ENCODE results near the gene DAPK1. TPM values are rescaled to one million over a fixed set of nuclear protein-coding genes. Genes with fewer than 3 reads are reported as not detected.

The DAPK1 gene
- total and polyA plus RNA-seq, 11 donors = 1.0 to 52.5 (median 2.3) TPM

- Histone ChIP-seq H3K27ac (no peak overlapping the region), H3K4me1 (peaks cover 0 to 33% (median 1%) of the 10 kb centered on the region in 12 donors), H3K9me3 (no peaks in the 10 kb centered on the region), H3K27me3 (no peaks in the 10 kb centered on the region), H3K4me3 (no peak overlapping the region), H3K36me3 (peaks cover 0 to 15% (median 0%) of the 10 kb centered on the region in 9 donors)
- no peak for DNase-seq
- intact Hi-C loops (cut with DNase I) = loop anchor here in 9 of 10 donors (2.0 to 10.0 kb wide), 7 partner anchors 131 to 896 kb away; no protein-coding TSS in a partner anchor
- no peak for TF ChIP-seq POLR2A (IDR thresholded peaks at IDR 0.05)
- TF ChIP-seq, protein P1, sequence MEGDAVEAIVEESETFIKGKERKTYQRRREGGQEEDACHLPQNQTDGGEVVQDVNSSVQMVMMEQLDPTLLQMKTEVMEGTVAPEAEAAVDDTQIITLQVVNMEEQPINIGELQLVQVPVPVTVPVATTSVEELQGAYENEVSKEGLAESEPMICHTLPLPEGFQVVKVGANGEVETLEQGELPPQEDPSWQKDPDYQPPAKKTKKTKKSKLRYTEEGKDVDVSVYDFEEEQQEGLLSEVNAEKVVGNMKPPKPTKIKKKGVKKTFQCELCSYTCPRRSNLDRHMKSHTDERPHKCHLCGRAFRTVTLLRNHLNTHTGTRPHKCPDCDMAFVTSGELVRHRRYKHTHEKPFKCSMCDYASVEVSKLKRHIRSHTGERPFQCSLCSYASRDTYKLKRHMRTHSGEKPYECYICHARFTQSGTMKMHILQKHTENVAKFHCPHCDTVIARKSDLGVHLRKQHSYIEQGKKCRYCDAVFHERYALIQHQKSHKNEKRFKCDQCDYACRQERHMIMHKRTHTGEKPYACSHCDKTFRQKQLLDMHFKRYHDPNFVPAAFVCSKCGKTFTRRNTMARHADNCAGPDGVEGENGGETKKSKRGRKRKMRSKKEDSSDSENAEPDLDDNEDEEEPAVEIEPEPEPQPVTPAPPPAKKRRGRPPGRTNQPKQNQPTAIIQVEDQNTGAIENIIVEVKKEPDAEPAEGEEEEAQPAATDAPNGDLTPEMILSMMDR (IDR thresholded peaks at IDR 0.05) = no peak
- 87 to 93% (median 89%) methylated on average over 10 to 11 of the region's 11 CpGs for WGBS, 4 donors
- ATAC-seq = no peak
Measured at GRCh38 chr9:87681271-87682061, 183.8 kb downstream of the DAPK1 start.

GRCh38 chr9:87682085-87682484 is 184.4 kb downstream of the DAPK1 start:
- intact Hi-C loops (cut with DNase I) = loop anchor here in 9 of 10 donors (2.0 to 10.0 kb wide), 7 partner anchors 130 to 895 kb away; no protein-coding TSS in a partner anchor
- Histone ChIP-seq H3K36me3 (peaks cover 0 to 15% (median 0%) of the 10 kb centered on the region in 9 donors), H3K27me3 (no peaks in the 10 kb centered on the region), H3K4me3 (no peak overlapping the region), H3K9me3 (no peaks in the 10 kb centered on the region), H3K4me1 (peaks cover 0 to 30% (median 1%) of the 10 kb centered on the region in 12 donors), H3K27ac (no peak overlapping the region)
- TF ChIP-seq POLR2A (IDR thresholded peaks at IDR 0.05) = no peak
- WGBS, 4 donors = 78 to 82% (median 80%) methylated on average over 4 of the region's 4 CpGs
- DNase-seq (no peak), ATAC-seq (no peak)

GRCh38 chr9:87682618-87683017 is 185.0 kb downstream of the DAPK1 start:
- intact Hi-C loops (cut with DNase I) = loop anchor here in 9 of 10 donors (2.0 to 10.0 kb wide), 7 partner anchors 130 to 895 kb away; no protein-coding TSS in a partner anchor
- H3K4me3 ChIP-seq = no peak overlapping the region
- H3K9me3 ChIP-seq = no peaks in the 10 kb centered on the region
- 91 to 97% (median 95%) methylated on average over 4 of the region's 4 CpGs for WGBS, 4 donors
- DNase-seq (no peak), ATAC-seq (no peak)
- peaks cover 0 to 15% (median 0%) of the 10 kb centered on the region in 9 donors for H3K36me3 ChIP-seq
- TF ChIP-seq POLR2A (IDR thresholded peaks at IDR 0.05) = no peak
- TF ChIP-seq, protein P1 (IDR thresholded peaks at IDR 0.05) = no peak
- no peaks in the 10 kb centered on the region for H3K27me3 ChIP-seq
- peaks cover 0 to 24% (median 0%) of the 10 kb centered on the region in 12 donors for H3K4me1 ChIP-seq
- H3K27ac ChIP-seq = no peak overlapping the region

GRCh38 chr9:87683751-87684626 is 186.3 kb downstream of the DAPK1 start:
- ATAC-seq = no peak
- Histone ChIP-seq H3K4me3 (no peak overlapping the region), H3K27ac (peak overlapping the region in 2 of 12 donors; percentile 13 to 88), H3K9me3 (no peaks in the 10 kb centered on the region), H3K27me3 (no peaks in the 10 kb centered on the region), H3K4me1 (peaks cover 0 to 23% (median 0%) of the 10 kb centered on the region in 12 donors), H3K36me3 (peaks cover 0 to 15% (median 0%) of the 10 kb centered on the region in 9 donors)
- no peak for TF ChIP-seq POLR2A (IDR thresholded peaks at IDR 0.05)
- TF ChIP-seq, protein P1 (IDR thresholded peaks at IDR 0.05) = no peak
- DNase-seq = no peak
- WGBS, 4 donors = 74 to 86% (median 82%) methylated on average over 20 to 24 of the region's 24 CpGs
- intact Hi-C loops (cut with DNase I) = loop anchor here (1.0 to 10.0 kb wide), 9 partner anchors 128 to 893 kb away; no protein-coding TSS in a partner anchor
